Measurements from ENCODE around the gene SERPINA12. TPM values are rescaled to one million over a fixed set of nuclear protein-coding genes. Genes with fewer than 3 reads are reported as not detected.

The SERPINA12 gene
- total and polyA plus RNA-seq, 2 of the 13 experiments (the other 11 are each of a cell fraction or from before 2014, with no cell fraction given): 0.08 TPM; not detected in 1

DNA sequence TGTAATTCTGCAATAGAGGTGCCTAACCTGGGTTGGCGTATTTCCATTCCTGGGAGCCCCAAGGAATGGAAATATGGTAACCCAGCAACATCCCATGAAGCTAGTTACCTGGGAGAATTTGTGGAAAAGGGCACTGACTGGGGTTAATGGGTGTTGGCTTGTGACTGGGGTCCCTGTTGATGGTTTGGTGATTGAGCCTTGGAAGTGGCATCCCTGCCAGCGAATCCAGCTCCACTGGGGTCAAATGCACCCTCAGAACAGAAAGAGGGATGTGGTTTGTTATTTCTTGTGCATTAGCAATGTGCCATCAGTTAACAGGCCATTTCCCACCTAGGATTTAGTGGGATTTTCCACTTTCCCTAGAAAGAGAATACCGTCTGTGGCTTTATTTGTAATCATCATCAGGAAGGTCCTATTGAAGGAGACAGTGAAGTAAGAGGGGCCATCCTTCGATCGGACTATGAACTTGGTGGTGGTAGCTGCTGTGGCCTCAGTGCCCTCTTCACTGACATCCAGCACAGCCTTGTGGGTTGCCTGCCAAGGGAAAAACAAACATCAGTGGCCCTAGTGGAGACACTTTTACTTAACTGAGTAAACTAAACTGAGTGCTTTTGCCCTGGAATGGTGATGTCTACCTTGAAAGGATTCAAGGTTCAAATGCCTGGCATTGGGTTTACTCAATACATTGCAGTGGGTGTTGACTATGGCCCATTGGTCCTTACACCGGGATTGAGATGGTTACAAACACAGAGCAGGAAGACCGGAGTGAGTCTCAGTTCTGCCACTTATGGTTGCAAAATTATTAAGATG is 46.3 kb downstream of the SERPINA12 start (continued):
- TF ChIP-seq RARA (CRISPR knock-in tag; IDR thresholded peaks at IDR 0.05) (peak; percentile 93), ZNF256 (CRISPR knock-in tag; conservative IDR thresholded peaks at IDR 0.05) (peak; percentile 64; the same call in 1 of the 2 replicates), ZNF83 (CRISPR knock-in tag; IDR thresholded peaks at IDR 0.05; ENCODE audit: borderline replicate concordance) (no peak), XRCC5 (optimal IDR thresholded peaks at IDR 0.05; ENCODE audit: low read length) (peak; percentile 28), ZBTB1 (CRISPR knock-in tag; IDR thresholded peaks at IDR 0.05; ENCODE audit: borderline replicate concordance) (no peak), EED (CRISPR knock-in tag; IDR thresholded peaks at IDR 0.05) (no peak), ZKSCAN1 (IDR thresholded peaks at IDR 0.05; ENCODE audit: low read length) (no peak), YEATS4 (CRISPR knock-in tag; IDR thresholded peaks at IDR 0.05; ENCODE audit: borderline replicate concordance) (no peak), HDAC1 (CRISPR knock-in tag; IDR thresholded peaks at IDR 0.05) (peak; percentile 45; the same call in 1 of the 2 replicates), NR2F1 (CRISPR knock-in tag; IDR thresholded peaks at IDR 0.05) (peak; percentile 79 to 84), SRY (CRISPR knock-in tag; IDR thresholded peaks at IDR 0.05) (no peak), ZNF451 (CRISPR knock-in tag; IDR thresholded peaks at IDR 0.05) (no peak), HNRNPLL (IDR thresholded peaks at IDR 0.05; ENCODE audit: low read depth, low read length, poor library complexity, severe bottlenecking) (no peak), ZNF430 (CRISPR knock-in tag; IDR thresholded peaks at IDR 0.05) (peak; percentile 59; the same call in 1 of the 2 replicates), ZNF605 (CRISPR knock-in tag; IDR thresholded peaks at IDR 0.05) (peak; percentile 72; the same call in 1 of the 2 replicates), ZNF564 (CRISPR knock-in tag; IDR thresholded peaks at IDR 0.05) (no peak; the same call in 1 of the 2 replicates), ZNF333 (CRISPR knock-in tag; IDR thresholded peaks at IDR 0.05; ENCODE audit: borderline replicate concordance) (no peak), ELF3 (CRISPR knock-in tag; IDR thresholded peaks at IDR 0.05) (peak; percentile 63; the same call in 1 of the 2 replicates), NFKBIZ (CRISPR knock-in tag; IDR thresholded peaks at IDR 0.05) (peak; percentile 60; the same call in 1 of the 2 replicates), CREM (IDR thresholded peaks at IDR 0.05) (peak; percentile 80), CREM (CRISPR knock-in tag; IDR thresholded peaks at IDR 0.05) (no peak), ZFP36L1 (CRISPR knock-in tag; IDR thresholded peaks at IDR 0.05) (no peak), ZBTB38 (CRISPR knock-in tag; IDR thresholded peaks at IDR 0.05) (no peak), SOX5 (CRISPR knock-in tag; IDR thresholded peaks at IDR 0.05; ENCODE audit: borderline replicate concordance) (peak; percentile 76)
- TF ChIP-seq, protein P1, sequence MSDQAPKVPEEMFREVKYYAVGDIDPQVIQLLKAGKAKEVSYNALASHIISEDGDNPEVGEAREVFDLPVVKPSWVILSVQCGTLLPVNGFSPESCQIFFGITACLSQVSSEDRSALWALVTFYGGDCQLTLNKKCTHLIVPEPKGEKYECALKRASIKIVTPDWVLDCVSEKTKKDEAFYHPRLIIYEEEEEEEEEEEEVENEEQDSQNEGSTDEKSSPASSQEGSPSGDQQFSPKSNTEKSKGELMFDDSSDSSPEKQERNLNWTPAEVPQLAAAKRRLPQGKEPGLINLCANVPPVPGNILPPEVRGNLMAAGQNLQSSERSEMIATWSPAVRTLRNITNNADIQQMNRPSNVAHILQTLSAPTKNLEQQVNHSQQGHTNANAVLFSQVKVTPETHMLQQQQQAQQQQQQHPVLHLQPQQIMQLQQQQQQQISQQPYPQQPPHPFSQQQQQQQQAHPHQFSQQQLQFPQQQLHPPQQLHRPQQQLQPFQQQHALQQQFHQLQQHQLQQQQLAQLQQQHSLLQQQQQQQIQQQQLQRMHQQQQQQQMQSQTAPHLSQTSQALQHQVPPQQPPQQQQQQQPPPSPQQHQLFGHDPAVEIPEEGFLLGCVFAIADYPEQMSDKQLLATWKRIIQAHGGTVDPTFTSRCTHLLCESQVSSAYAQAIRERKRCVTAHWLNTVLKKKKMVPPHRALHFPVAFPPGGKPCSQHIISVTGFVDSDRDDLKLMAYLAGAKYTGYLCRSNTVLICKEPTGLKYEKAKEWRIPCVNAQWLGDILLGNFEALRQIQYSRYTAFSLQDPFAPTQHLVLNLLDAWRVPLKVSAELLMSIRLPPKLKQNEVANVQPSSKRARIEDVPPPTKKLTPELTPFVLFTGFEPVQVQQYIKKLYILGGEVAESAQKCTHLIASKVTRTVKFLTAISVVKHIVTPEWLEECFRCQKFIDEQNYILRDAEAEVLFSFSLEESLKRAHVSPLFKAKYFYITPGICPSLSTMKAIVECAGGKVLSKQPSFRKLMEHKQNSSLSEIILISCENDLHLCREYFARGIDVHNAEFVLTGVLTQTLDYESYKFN (CRISPR knock-in tag; conservative IDR thresholded peaks at IDR 0.05): peak; percentile 93
- TF ChIP-seq, protein P2, sequence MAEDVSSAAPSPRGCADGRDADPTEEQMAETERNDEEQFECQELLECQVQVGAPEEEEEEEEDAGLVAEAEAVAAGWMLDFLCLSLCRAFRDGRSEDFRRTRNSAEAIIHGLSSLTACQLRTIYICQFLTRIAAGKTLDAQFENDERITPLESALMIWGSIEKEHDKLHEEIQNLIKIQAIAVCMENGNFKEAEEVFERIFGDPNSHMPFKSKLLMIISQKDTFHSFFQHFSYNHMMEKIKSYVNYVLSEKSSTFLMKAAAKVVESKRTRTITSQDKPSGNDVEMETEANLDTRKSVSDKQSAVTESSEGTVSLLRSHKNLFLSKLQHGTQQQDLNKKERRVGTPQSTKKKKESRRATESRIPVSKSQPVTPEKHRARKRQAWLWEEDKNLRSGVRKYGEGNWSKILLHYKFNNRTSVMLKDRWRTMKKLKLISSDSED (CRISPR knock-in tag; IDR thresholded peaks at IDR 0.05): no peak

Measured in HepG2 (cell line).